NT2/D1 (cell line): Measurements from ENCODE around the gene NME9.

Source experiments
- YY1 ChIP-seq: IDR thresholded peaks from 2 replicates; pipeline ENCODE4 v1.6.1; 2011; ENCODE audit not compliant: insufficient read length, insufficient read depth
- ZNF274 ChIP-seq: IDR thresholded peaks from 2 replicates; pipeline ENCODE4 v1.6.1; 2011; ENCODE audit warnings: mild to moderate bottlenecking, low read depth, low read length

GRCh38 chr3:138338244-138338643 is 8.6 kb upstream of the NME9 start:
- TF ChIP-seq YY1 = no peak
- TF ChIP-seq ZNF274 = no peak
